SK-N-SH (cell line): ENCODE data around the gene SLC24A3. TPM values are rescaled to one million over a fixed set of nuclear protein-coding genes. Genes with fewer than 3 reads are reported as not detected.

Experiments
- CTCF ChIA-PET: fragments of 300-600, 350-600 bp; formaldehyde crosslinking; extraction: SDS; loops from one replicate; lab custom pipeline; 2021; lab: Yijun Ruan, JAX
- POLR2A ChIA-PET: fragments of 350-600 bp; sonication (Branson Sonifier 250); formaldehyde crosslinking; extraction: SDS; loops from one replicate; lab custom pipeline; 2020; ENCODE audit warnings: antibody characterized with exemption, inconsistent platforms; lab: Yijun Ruan, JAX
- DNase-seq: peaks from one replicate; pipeline ENCODE4 v3.0.0; 2012
- H2AFZ ChIP-seq: fragments of 200-600 bp; sonication (generic); 2 replicates; pipeline ENCODE4 v1.8.1; 2016; ENCODE audit warnings: antibody characterized with exemption, mild to moderate bottlenecking, low read depth
- H3F3A ChIP-seq: fragments of 200-600 bp; sonication (generic); replicated peaks from 2 replicates; pipeline ENCODE3; 2016; ENCODE audit warnings: antibody characterized with exemption, mild to moderate bottlenecking; ENCODE audit not compliant: insufficient read depth
- H3K27ac ChIP-seq, 2 experiments: fragments of 200-500 bp in 1 of 2; fragments of 200-600 bp in 1 of 2; sonication (Bioruptor generic) in 1 of 2; sonication (generic), shearing (Covaris generic) in 1 of 2; 2 replicates each; pipeline versions ENCODE4 v1.5.1 to v1.6.1; 2014 to 2016; ENCODE audit warnings: low read depth in 2 of 2, inconsistent platforms in 1 of 2, low read length in 1 of 2, mild to moderate bottlenecking in 1 of 2, mixed read lengths in 1 of 2
- H3K27me3 ChIP-seq: fragments of 200-600 bp; sonication (generic), shearing (Covaris generic); 2 replicates; pipeline ENCODE4 v1.6.1; 2016; ENCODE audit warnings: mixed run types; ENCODE audit not compliant: insufficient read depth
- H3K36me3 ChIP-seq, 2 experiments: fragments of 200-500 bp in 1 of 2; fragments of 200-600 bp in 1 of 2; sonication (Bioruptor generic) in 1 of 2; sonication (generic) in 1 of 2; replicated peaks in 1 of 2; 2 replicates each; pipeline versions ENCODE3 to v1.5.1; 2014 to 2016; ENCODE audit warnings: low read length in 1 of 2, mild to moderate bottlenecking in 1 of 2; ENCODE audit not compliant: insufficient read depth in 2 of 2, control insufficient read depth in 1 of 2
- H3K4me1 ChIP-seq, 2 experiments: fragments of 200-500 bp in 1 of 2; fragments of 200-600 bp in 1 of 2; sonication (Bioruptor generic) in 1 of 2; sonication (generic), shearing (Covaris generic) in 1 of 2; 2 replicates each; pipeline versions ENCODE4 v1.5.1 to v1.6.1; 2014 to 2016; ENCODE audit warnings: low read depth in 1 of 2, low read length in 1 of 2, mixed run types in 1 of 2; ENCODE audit not compliant: insufficient read depth in 2 of 2, control insufficient read depth in 1 of 2
- H3K4me2 ChIP-seq: fragments of 200-600 bp; sonication (generic), shearing (Covaris generic); 2 replicates; pipeline ENCODE4 v1.6.1; 2017; ENCODE audit warnings: mixed run types
- H3K4me3 ChIP-seq, 2 experiments: fragments of 200-500 bp in 1 of 2; fragments of 200-600 bp in 1 of 2; sonication (Bioruptor generic) in 1 of 2; sonication (generic), shearing (Covaris generic) in 1 of 2; 2 replicates each; pipeline versions ENCODE4 v1.5.1 to v1.8.1; 2014 to 2016; ENCODE audit warnings: low read depth in 2 of 2, inconsistent platforms in 1 of 2, low read length in 1 of 2, mild to moderate bottlenecking in 1 of 2, mixed read lengths in 1 of 2, moderate library complexity in 1 of 2
- H3K79me2 ChIP-seq: fragments of 200-600 bp; sonication (generic); 2 replicates; pipeline ENCODE4 v1.8.1; 2017; ENCODE audit warnings: mild to moderate bottlenecking; ENCODE audit not compliant: insufficient read depth
- H3K9ac ChIP-seq: fragments of 200-600 bp; sonication (generic); 2 replicates; pipeline ENCODE4 v1.6.1; 2017; ENCODE audit warnings: mixed run types
- H3K9me2 ChIP-seq: fragments of 200-600 bp; sonication (generic); 2 replicates; pipeline ENCODE4 v1.6.1; 2017; ENCODE audit warnings: mixed run types
- H3K9me3 ChIP-seq: fragments of 200-600 bp; sonication (generic); 2 replicates; pipeline ENCODE4 v1.6.1; 2017; ENCODE audit warnings: mixed run types, mild to moderate bottlenecking, moderate library complexity
- H4K20me1 ChIP-seq: fragments of 200-600 bp; sonication (generic); 2 replicates; pipeline ENCODE4 v1.6.1; 2017; ENCODE audit warnings: mild to moderate bottlenecking, mixed run types; ENCODE audit not compliant: insufficient read depth
- EP300 ChIP-seq, 2 experiments: IDR thresholded peaks; 2 replicates each; pipeline versions ENCODE4 v1.4.0 to v1.6.1; 2012; ENCODE audit warnings: borderline replicate concordance in 1 of 2, low read depth in 1 of 2, low read length in 1 of 2
- EZH2phosphoT487 ChIP-seq: fragments of 200-600 bp; sonication (generic); IDR thresholded peaks from 2 replicates; pipeline ENCODE4 v1.6.1; 2017; ENCODE audit warnings: low read depth, mixed run types, mild to moderate bottlenecking, antibody characterized with exemption, moderate library complexity, borderline replicate concordance
- FOSL2 ChIP-seq: IDR thresholded peaks from 2 replicates; pipeline ENCODE4 v1.4.0; 2012; ENCODE audit warnings: low read depth, mild to moderate bottlenecking, moderate library complexity, borderline replicate concordance
- FOXJ3 ChIP-seq: sonication (generic); formaldehyde crosslinking; IDR thresholded peaks from 2 replicates; pipeline ENCODE4 v1.5.1; 2020; ENCODE audit warnings: mild to moderate bottlenecking, missing genetic modification reagents
- GABPA ChIP-seq: IDR thresholded peaks from 2 replicates; pipeline ENCODE4 v1.4.0; 2012; ENCODE audit warnings: low read depth, mild to moderate bottlenecking
- GATA2 ChIP-seq: sonication (generic); formaldehyde crosslinking; IDR thresholded peaks from 2 replicates; pipeline ENCODE4 v1.5.0; 2020; ENCODE audit warnings: mild to moderate bottlenecking, missing genetic modification reagents
- MXI1 ChIP-seq: IDR thresholded peaks from 2 replicates; pipeline ENCODE4 v1.6.1; 2012; ENCODE audit warnings: mild to moderate bottlenecking, low read depth, low read length, improper control_type of control experiment
- RAD21 ChIP-seq: IDR thresholded peaks from 2 replicates; pipeline ENCODE4 v1.6.1; 2012; ENCODE audit warnings: mild to moderate bottlenecking, low read length
- RCOR1 ChIP-seq: fragments of 150-350 bp; IDR thresholded peaks from 2 replicates; pipeline ENCODE4 v1.6.1; 2017; ENCODE audit warnings: antibody characterized with exemption, low read length
- SMC3 ChIP-seq: IDR thresholded peaks from 2 replicates; pipeline ENCODE4 v1.6.1; 2012; ENCODE audit warnings: low read depth, low read length, improper control_type of control experiment
- TCF12 ChIP-seq: IDR thresholded peaks from 2 replicates; pipeline ENCODE4 v1.4.0; 2012
- USF2 ChIP-seq: fragments of 150-350 bp; IDR thresholded peaks from 2 replicates; pipeline ENCODE4 v1.6.1; 2017; ENCODE audit warnings: antibody characterized with exemption, low read length, low read depth, borderline replicate concordance
- WGBS: methylation state at CpG from one replicate; pipeline ENCODE4 v1.1.6; 2017; ENCODE audit warnings: low lambda C conversion rate; 5-methylcytosine and 5-hydroxymethylcytosine counted together
- polyA plus RNA-seq, 3 experiments: library from polyadenylated mRNA; depleted of rRNA; stranded (reverse); fragments of >200 nt; gene quantifications; 2 replicates each; pipeline ENCODE4 v1.2.3, GENCODE V29; 2012

The SLC24A3 gene
- polyA plus RNA-seq, 1 of the 3 experiments (the other 2 are of a cell fraction) = not detected

DNA sequence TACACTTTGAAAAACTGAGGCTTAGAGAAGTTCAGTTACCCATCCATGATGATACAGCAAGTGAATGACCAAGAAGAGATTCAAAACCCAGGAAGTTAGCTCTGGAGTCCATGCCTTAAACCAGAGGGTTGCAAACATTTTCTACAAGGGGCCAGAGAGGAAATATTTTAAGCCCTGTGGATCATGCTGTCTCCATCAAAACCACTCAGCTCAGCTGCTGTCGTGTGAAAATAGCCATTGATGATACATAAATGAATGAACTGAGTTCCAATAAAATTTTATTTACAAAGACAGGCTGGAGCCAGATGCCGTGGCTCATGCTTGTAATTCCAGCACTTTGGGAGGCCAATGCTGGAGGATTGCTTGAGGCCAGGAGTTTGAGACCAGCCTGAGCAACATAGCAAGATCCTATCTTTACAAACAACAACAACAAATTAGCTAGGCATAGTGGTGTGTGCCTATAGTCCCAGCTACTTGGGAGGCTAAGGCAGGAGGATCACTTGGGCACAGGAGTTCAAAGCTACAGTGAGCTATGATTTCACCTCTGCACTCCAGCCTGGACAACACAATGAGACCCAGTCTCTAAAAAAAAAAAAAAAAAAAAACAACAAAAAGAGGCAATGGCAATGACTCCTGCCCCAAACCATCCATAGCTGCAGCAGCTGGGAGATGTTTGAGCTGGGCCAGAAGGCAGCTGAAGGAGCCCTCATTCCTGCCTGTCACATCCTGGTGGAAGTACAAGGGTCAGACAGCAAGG lies 501.6 kb downstream of the SLC24A3 start:
- Histone ChIP-seq H3F3A (no peaks in the 10 kb centered on the region), H2AFZ (no peak overlapping the region), H3K4me3 (no peak overlapping the region), H3K9me3 (no peaks in the 10 kb centered on the region), H3K9ac (no peak overlapping the region), H4K20me1 (no peaks in the 10 kb centered on the region), H3K9me2 (no peaks in the 10 kb centered on the region), H3K36me3 (no peaks in the 10 kb centered on the region), H3K27ac (no peak overlapping the region)
- 33% methylated on average over 2 of the region's 2 CpGs for WGBS
- POLR2A ChIA-PET = no interaction called here
- CTCF ChIA-PET = interaction anchor here (1.1 to 1.8 kb wide), 2 partner anchors 21 to 71 kb away, joined by 3 to 4 read pairs; no protein-coding TSS in a partner anchor
- no peak for DNase-seq
- TF ChIP-seq MXI1 (no peak), GABPA (no peak), TCF12 (no peak), EP300 (IDR thresholded peaks at IDR 0.05; ENCODE audit: borderline replicate concordance in 1 of 2, low read depth in 1 of 2, low read length in 1 of 2) (no peak), GATA2 (CRISPR knock-in tag) (no peak), RAD21 (no peak)
- TF ChIP-seq, all 33 proteins: peak for 0
- H3K79me2 ChIP-seq = no peaks in the 10 kb centered on the region
- no peak overlapping the region for H3K4me2 ChIP-seq
- H3K4me1 ChIP-seq = no peaks in the 10 kb centered on the region
- H3K27me3 ChIP-seq = peaks cover 2% of the 10 kb centered on the region; the same call in 1 of the 2 replicates

DNA sequence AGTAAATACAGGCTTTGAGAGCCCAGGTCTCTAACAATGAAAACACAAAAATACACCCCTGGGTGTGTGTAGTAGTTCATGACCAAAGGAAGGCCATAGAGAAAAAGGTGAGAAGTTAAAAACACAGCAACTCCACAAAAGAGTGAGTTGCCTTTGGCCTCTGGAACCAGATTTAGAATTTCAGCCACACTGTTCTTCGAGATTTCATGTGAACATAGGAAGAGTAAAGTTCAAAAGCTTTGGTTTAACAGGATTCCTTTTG lies 502.1 kb downstream of the SLC24A3 start:
- Histone ChIP-seq H3K9ac (no peak overlapping the region), H3K79me2 (no peaks in the 10 kb centered on the region), H3K4me2 (no peak overlapping the region), H3F3A (no peaks in the 10 kb centered on the region), H3K27me3 (no peaks in the 10 kb centered on the region; the same call in 1 of the 2 replicates), H3K4me3 (no peak overlapping the region), H3K4me1 (no peaks in the 10 kb centered on the region), H3K9me2 (no peaks in the 10 kb centered on the region), H2AFZ (no peak overlapping the region), H3K27ac (no peak overlapping the region), H4K20me1 (no peaks in the 10 kb centered on the region), H3K9me3 (no peaks in the 10 kb centered on the region), H3K36me3 (no peaks in the 10 kb centered on the region)
- TF ChIP-seq USF2 = no peak
- TF ChIP-seq RCOR1 = no peak
- no peak for TF ChIP-seq MXI1
- TF ChIP-seq FOXJ3 (CRISPR knock-in tag) = no peak
- TF ChIP-seq FOSL2 = no peak
- no peak for TF ChIP-seq EZH2phosphoT487
- TF ChIP-seq TCF12 = no peak
- TF ChIP-seq SMC3 = no peak
- TF ChIP-seq GATA2 (CRISPR knock-in tag) = no peak
- WGBS = 52% methylated on average over 1 of the region's 1 CpG
- ChIA-PET CTCF (interaction anchor here (1.1 kb wide), 1 partner anchor 71 kb away, joined by 3 read pairs; no protein-coding TSS in a partner anchor), POLR2A (no interaction called here)
- no peak for DNase-seq
